GM18951 (cell line): Measurements from ENCODE around the gene CCL28.
"Not testable (repeated sequence)": the region's sequence is repeated elsewhere in the genome, so short reads cannot be mapped to it uniquely, and the experiment has no call there.

Experiments
- POLR2A ChIP-seq: IDR thresholded peaks from 4 replicates; pipeline ENCODE4 v1.6.1; 2011; ENCODE audit warnings: mild to moderate bottlenecking; ENCODE audit not compliant: insufficient read length, insufficient read depth; ENCODE audit errors: extremely low read depth
- in situ Hi-C: fragments of 300-500 bp; cut with MboI; formaldehyde crosslinking; loops from one replicate; pipeline ENCODE4 v1.12.0; 2022; ENCODE audit warnings: low sequenced_read_pairs, mixed read lengths, inconsistent platforms; ENCODE audit not compliant: unreplicated experiment

CCL28 gene

GRCh38 chr5:43412156-43412555 is at the start of gene CCL28:
Gene CCL28, minus strand, starts transcription at chr5:43412391. Its CDS starts 75 bp downstream, at chr5:43412316.
- TF ChIP-seq POLR2A: no peak
- in situ Hi-C loops: no loop called here

- TF ChIP-seq POLR2A: no peak
- in situ Hi-C loops: no loop called here
Measured at GRCh38 chr5:43461066-43461465, 48.9 kb upstream of the CCL28 start.

GRCh38 chr5:43456556-43456955 is 44.4 kb upstream of the CCL28 start:
- in situ Hi-C loops: no loop called here
- no peak for TF ChIP-seq POLR2A

GRCh38 chr5:43441575-43441974 is 29.4 kb upstream of the CCL28 start:
- in situ Hi-C loops: not testable (repeated sequence)

GRCh38 chr5:43437062-43437660 is 25.0 kb upstream of the CCL28 start:
- in situ Hi-C loops: no loop called here
- no peak for TF ChIP-seq POLR2A

- no peak for TF ChIP-seq POLR2A
- in situ Hi-C loops: no loop called here
Measured at GRCh38 chr5:43433382-43433781, 21.2 kb upstream of the CCL28 start.

GRCh38 chr5:43432486-43433375 is 20.5 kb upstream of the CCL28 start:
- in situ Hi-C loops: no loop called here
- TF ChIP-seq POLR2A: no peak

- TF ChIP-seq POLR2A: no peak
- in situ Hi-C loops: no loop called here
Measured at GRCh38 chr5:43429706-43430105, 17.5 kb upstream of the CCL28 start.

GRCh38 chr5:43429016-43429415 is 16.8 kb upstream of the CCL28 start:
- TF ChIP-seq POLR2A: no peak
- in situ Hi-C loops: no loop called here

GRCh38 chr5:43427306-43427705 is 15.1 kb upstream of the CCL28 start:
- TF ChIP-seq POLR2A: no peak
- in situ Hi-C loops: no loop called here

- in situ Hi-C loops: no loop called here
- TF ChIP-seq POLR2A: no peak
Measured at GRCh38 chr5:43425983-43426382, 13.8 kb upstream of the CCL28 start.

GRCh38 chr5:43423086-43423485 is 10.9 kb upstream of the CCL28 start:
- in situ Hi-C loops: not testable (repeated sequence)

- in situ Hi-C loops: no loop called here
- TF ChIP-seq POLR2A: no peak
Measured at GRCh38 chr5:43422143-43422542, 10.0 kb upstream of the CCL28 start.

- in situ Hi-C loops: no loop called here
- no peak for TF ChIP-seq POLR2A
Measured at GRCh38 chr5:43421450-43422133, 9.4 kb upstream of the CCL28 start.
